Ascending aorta (tissue), 2 donors: ENCODE data around the gene CDR2. TPM values are rescaled to one million over a fixed set of nuclear protein-coding genes. Genes with fewer than 3 reads are reported as not detected.

ENCODE experiments used
- DNase-seq, 2 donors: peaks; one replicate each; pipeline ENCODE4 v3.0.0-alpha.2; 2019; ENCODE audit warnings: low spot score in 2 of 2
- H3K27ac ChIP-seq, 2 donors: fragments of 200-600 bp; sonication (generic); one replicate each; pipeline ENCODE4 v1.5.1; 2016 to 2017; ENCODE audit warnings: mild to moderate bottlenecking in 1 of 2
- H3K27me3 ChIP-seq: fragments of 200-600 bp; sonication (generic); one replicate; pipeline ENCODE4 v1.5.1; 2017
- H3K36me3 ChIP-seq, 2 donors: fragments of 200-600 bp; sonication (generic); one replicate each; pipeline ENCODE4 v1.5.1; 2016
- H3K4me1 ChIP-seq, 2 donors: fragments of 200-600 bp; sonication (generic); one replicate each; pipeline ENCODE4 v1.5.1; 2016 to 2017; ENCODE audit warnings: mild to moderate bottlenecking in 1 of 2
- H3K4me3 ChIP-seq, 2 donors: fragments of 200-600 bp; sonication (generic); one replicate each; pipeline ENCODE4 v1.5.1; 2016 to 2017; ENCODE audit warnings: mild to moderate bottlenecking in 1 of 2
- H3K9me3 ChIP-seq, 2 donors: fragments of 200-600 bp; sonication (generic); one replicate each; pipeline ENCODE4 v1.5.1; 2016
- CTCF ChIP-seq, 3 experiments: fragments of 200-600 bp in 2 of 3; fragments of 450-650 bp in 1 of 3; sonication (generic) in 2 of 3; IDR thresholded peaks; one replicate each; pipeline ENCODE4 v1.5.1; 2016 to 2019; ENCODE audit warnings: antibody characterized with exemption in 3 of 3, mild to moderate bottlenecking in 1 of 3, moderate library complexity in 1 of 3
- intact Hi-C: fragments of 100-400 bp; cut with DNase I; formaldehyde crosslinking; loops from one replicate; pipeline ENCODE4 v1.15.1; 2023
- total RNA-seq: library from RNA; depleted of rRNA; stranded (reverse); fragments of >200 nt; gene quantifications from one replicate; pipeline ENCODE4 v1.1.0, GENCODE V29; 2016

Gene CDR2
- total RNA-seq, 1 donor from 2014 or later = 36.3 TPM

GRCh38 chr16:22330326-22330725 lies 44.1 kb downstream of the CDR2 start:
- DNase-seq = no peak
- H3K4me1 ChIP-seq = no peaks in the 10 kb centered on the region
- no peaks in the 10 kb centered on the region for H3K9me3 ChIP-seq
- no peak overlapping the region for H3K27ac ChIP-seq
- no peak for TF ChIP-seq CTCF (IDR thresholded peaks at IDR 0.05)
- peaks cover 60 to 93% of the 10 kb centered on the region in 2 donors for H3K36me3 ChIP-seq
- no peak overlapping the region for H3K4me3 ChIP-seq
- intact Hi-C loops = no loop called here
- H3K27me3 ChIP-seq = no peaks in the 10 kb centered on the region

DNA sequence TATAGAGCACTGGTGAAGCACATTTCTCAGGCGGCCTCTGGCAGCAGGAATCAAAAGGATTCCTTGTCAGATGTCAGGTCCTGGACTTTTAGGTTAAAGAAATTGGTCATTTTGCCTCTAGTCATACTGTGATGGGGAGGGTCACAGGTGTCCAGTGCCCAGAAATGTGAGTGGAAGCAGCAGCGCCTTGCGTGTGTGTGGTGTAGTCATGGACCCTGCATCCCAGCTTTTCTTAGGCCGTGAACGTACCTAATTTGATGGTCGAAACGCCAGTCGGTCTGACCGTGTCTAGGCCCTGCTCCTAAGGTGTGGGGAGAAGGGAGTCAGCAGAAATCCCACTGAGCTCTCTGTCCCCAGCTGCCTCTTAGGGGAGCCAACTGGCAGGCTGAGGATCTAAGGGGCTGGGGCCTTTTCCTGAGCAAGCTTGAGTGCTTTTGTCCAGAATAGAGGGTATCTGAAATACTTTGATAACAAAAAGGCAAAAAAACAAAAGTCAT lies 45.2 kb downstream of the CDR2 start:
- Histone ChIP-seq H3K36me3 (peaks cover 57 to 93% of the 10 kb centered on the region in 2 donors), H3K27me3 (no peaks in the 10 kb centered on the region), H3K27ac (no peak overlapping the region), H3K4me3 (no peak overlapping the region), H3K4me1 (no peaks in the 10 kb centered on the region), H3K9me3 (no peaks in the 10 kb centered on the region)
- TF ChIP-seq CTCF (IDR thresholded peaks at IDR 0.05) = no peak
- DNase-seq = no peak
- intact Hi-C loops = no loop called here

DNA sequence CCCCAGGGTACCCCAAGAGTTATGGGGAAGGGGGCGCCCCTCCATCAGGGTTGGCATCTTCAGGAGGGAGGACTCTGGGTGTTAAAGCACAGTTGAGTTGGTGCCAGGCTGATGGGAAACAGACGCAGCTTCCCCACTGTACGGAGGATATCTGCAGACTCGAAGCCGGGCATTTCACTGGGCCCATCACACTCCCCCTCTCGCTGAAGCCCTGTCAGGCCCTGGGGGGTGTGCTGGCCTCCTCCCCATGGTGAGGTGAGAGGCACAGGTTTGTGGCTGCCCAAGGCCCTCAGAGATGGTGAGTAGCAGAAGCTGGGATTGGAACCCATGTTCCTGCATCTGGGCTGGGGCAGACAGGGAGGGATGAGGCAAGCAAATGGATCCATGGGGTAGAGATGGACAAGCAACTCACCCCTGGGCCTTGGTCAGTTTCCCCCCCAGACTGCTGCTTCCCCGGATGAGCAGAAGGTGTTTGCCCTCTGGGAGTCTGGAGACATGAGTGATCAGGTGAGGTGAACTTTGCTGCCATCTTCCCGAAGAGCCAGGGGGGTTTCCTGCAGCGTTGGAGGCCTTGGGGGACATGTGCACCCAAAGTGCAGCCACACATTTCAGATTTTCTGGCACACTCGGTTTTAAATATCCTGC lies 46.2 kb downstream of the CDR2 start:
- no peak for TF ChIP-seq CTCF (IDR thresholded peaks at IDR 0.05)
- no peaks in the 10 kb centered on the region for H3K27me3 ChIP-seq
- H3K27ac ChIP-seq = no peak overlapping the region
- no peak overlapping the region for H3K4me3 ChIP-seq
- no peaks in the 10 kb centered on the region for H3K9me3 ChIP-seq
- intact Hi-C loops = no loop called here
- H3K4me1 ChIP-seq = no peaks in the 10 kb centered on the region
- H3K36me3 ChIP-seq = peaks cover 60 to 93% of the 10 kb centered on the region in 2 donors
- DNase-seq = no peak

- intact Hi-C loops = no loop called here
- peaks cover 58 to 96% of the 10 kb centered on the region in 2 donors for H3K36me3 ChIP-seq
- DNase-seq = no peak
- H3K4me3 ChIP-seq = no peak overlapping the region
- H3K4me1 ChIP-seq = no peaks in the 10 kb centered on the region
- no peak for TF ChIP-seq CTCF (IDR thresholded peaks at IDR 0.05)
- H3K27me3 ChIP-seq = no peaks in the 10 kb centered on the region
- no peaks in the 10 kb centered on the region for H3K9me3 ChIP-seq
- no peak overlapping the region for H3K27ac ChIP-seq
These were observed 47.0 kb downstream of the CDR2 start for GRCh38 chr16:22327446-22327775.

GRCh38 chr16:22326771-22327445 lies 47.5 kb downstream of the CDR2 start:
- TF ChIP-seq CTCF (IDR thresholded peaks at IDR 0.05) = no peak
- Histone ChIP-seq H3K4me3 (no peak overlapping the region), H3K27me3 (no peaks in the 10 kb centered on the region), H3K27ac (no peak overlapping the region), H3K9me3 (no peaks in the 10 kb centered on the region), H3K4me1 (no peaks in the 10 kb centered on the region), H3K36me3 (peaks cover 57 to 96% of the 10 kb centered on the region in 2 donors)
- DNase-seq = no peak
- intact Hi-C loops = no loop called here
